Lower leg skin (tissue), 4 donors: ENCODE data around the gene ZNF710. TPM values are rescaled to one million over a fixed set of nuclear protein-coding genes. Genes with fewer than 3 reads are reported as not detected.

Experiments used
- DNase-seq, 2 donors: peaks; one replicate each; pipeline ENCODE4 v3.0.0-alpha.2; 2019; ENCODE audit warnings: low spot score in 2 of 2
- H3K4me3 ChIP-seq: fragments of 200-600 bp; sonication (generic); 2 replicates; pipeline ENCODE4 v1.5.1; 2017; ENCODE audit warnings: mild to moderate bottlenecking, low read depth; ENCODE audit not compliant: poor library complexity, severe bottlenecking
- CTCF ChIP-seq, 3 donors: fragments of 450-650 bp; IDR thresholded peaks; one replicate each; pipeline ENCODE4 v1.5.1; 2016; ENCODE audit warnings: antibody characterized with exemption in 3 of 3, mild to moderate bottlenecking in 3 of 3, moderate library complexity in 2 of 3
- POLR2A ChIP-seq, 2 donors: fragments of 450-650 bp; IDR thresholded peaks; one replicate each; pipeline ENCODE4 v1.6.1; 2016 to 2017; ENCODE audit warnings: antibody characterized with exemption in 2 of 2, mild to moderate bottlenecking in 1 of 2, moderate library complexity in 1 of 2
- WGBS, 2 donors: methylation state at CpG; one replicate each; pipeline ENCODE4 v1.1.5; 2018; 5-methylcytosine and 5-hydroxymethylcytosine counted together
- intact Hi-C: fragments of 100-400 bp; cut with DNase I; formaldehyde crosslinking; loops from one replicate; pipeline ENCODE4 v1.15.0; 2023; ENCODE audit warnings: low total_unique reads
- total RNA-seq, 4 donors: library from RNA; depleted of rRNA; stranded (reverse); fragments of >200 nt; gene quantifications; one replicate each; pipeline ENCODE4 v1.1.0, GENCODE V29; 2016

ZNF710 gene
- total RNA-seq, 4 donors from 2014 or later, result 27.2 to 34.3 (median 32.4) TPM

GRCh38 chr15:90085565-90085964 lies 84.4 kb downstream of the ZNF710 start:
- intact Hi-C loops, result no loop called here
- 71 to 96% methylated on average over 3 of the region's 3 CpGs for WGBS, 2 donors
- no peak overlapping the region for H3K4me3 ChIP-seq
- DNase-seq, result no peak
- TF ChIP-seq POLR2A (IDR thresholded peaks at IDR 0.05) (no peak), CTCF (IDR thresholded peaks at IDR 0.05) (no peak)

GRCh38 chr15:90086868-90087268 lies 85.7 kb downstream of the ZNF710 start:
- TF ChIP-seq POLR2A (IDR thresholded peaks at IDR 0.05) (no peak), CTCF (IDR thresholded peaks at IDR 0.05) (no peak)
- intact Hi-C loops, result no loop called here
- no peak overlapping the region for H3K4me3 ChIP-seq
- WGBS, 2 donors, result 94 to 97% methylated on average over 7 of the region's 7 CpGs
- DNase-seq, result no peak

GRCh38 chr15:90087454-90088154 lies 86.5 kb downstream of the ZNF710 start:
- DNase-seq, result no peak
- WGBS, 2 donors, result 72 to 75% methylated on average over 20 of the region's 20 CpGs
- intact Hi-C loops, result no loop called here

GRCh38 chr15:90090226-90090848 lies 89.2 kb downstream of the ZNF710 start:
- 89 to 93% methylated on average over 8 to 11 of the region's 11 CpGs for WGBS, 2 donors
- DNase-seq, result no peak
- no peak overlapping the region for H3K4me3 ChIP-seq
- TF ChIP-seq POLR2A (IDR thresholded peaks at IDR 0.05), result no peak
- intact Hi-C loops, result no loop called here

More at GRCh38 chr15:90087454-90088154, 86.5 kb downstream of the ZNF710 start:
- H3K4me3 ChIP-seq, result no peak overlapping the region
- TF ChIP-seq CTCF (IDR thresholded peaks at IDR 0.05) (no peak), POLR2A (IDR thresholded peaks at IDR 0.05) (no peak)

GRCh38 chr15:90091156-90091931 lies 90.2 kb downstream of the ZNF710 start:
- WGBS, 2 donors, result 83 to 88% methylated on average over 16 to 17 of the region's 17 CpGs
- TF ChIP-seq POLR2A (IDR thresholded peaks at IDR 0.05) (no peak), CTCF (IDR thresholded peaks at IDR 0.05) (no peak)
- intact Hi-C loops, result no loop called here
- H3K4me3 ChIP-seq, result no peak overlapping the region
- no peak for DNase-seq

- H3K4me3 ChIP-seq, result no peak overlapping the region
- intact Hi-C loops, result no loop called here
- TF ChIP-seq POLR2A (IDR thresholded peaks at IDR 0.05) (no peak), CTCF (IDR thresholded peaks at IDR 0.05) (no peak)
- DNase-seq, result no peak
- 46 to 52% methylated on average over 3 of the region's 3 CpGs for WGBS, 2 donors
Observed at GRCh38 chr15:90095521-90095959, 94.4 kb downstream of the ZNF710 start.
